HTERT RPE-1 (cell line): ENCODE results near the gene SMIM12.
"Not testable (repeated sequence)": the region's sequence is repeated elsewhere in the genome, so short reads cannot be mapped to it uniquely, and the experiment has no call there.

ENCODE experiments used
- in situ Hi-C: fragments of 300-500 bp; cut with MboI; formaldehyde crosslinking; loops from 4 replicates; pipeline ENCODE4 v1.14.3; 2020; ENCODE audit warnings: low sequenced_read_pairs

The SMIM12 gene

GRCh38 chr1:34845131-34845901, 14.2 kb downstream of the SMIM12 start:
- in situ Hi-C loops: no loop called here

GRCh38 chr1:34844252-34844634, 15.3 kb downstream of the SMIM12 start:
- in situ Hi-C loops: no loop called here

DNA sequence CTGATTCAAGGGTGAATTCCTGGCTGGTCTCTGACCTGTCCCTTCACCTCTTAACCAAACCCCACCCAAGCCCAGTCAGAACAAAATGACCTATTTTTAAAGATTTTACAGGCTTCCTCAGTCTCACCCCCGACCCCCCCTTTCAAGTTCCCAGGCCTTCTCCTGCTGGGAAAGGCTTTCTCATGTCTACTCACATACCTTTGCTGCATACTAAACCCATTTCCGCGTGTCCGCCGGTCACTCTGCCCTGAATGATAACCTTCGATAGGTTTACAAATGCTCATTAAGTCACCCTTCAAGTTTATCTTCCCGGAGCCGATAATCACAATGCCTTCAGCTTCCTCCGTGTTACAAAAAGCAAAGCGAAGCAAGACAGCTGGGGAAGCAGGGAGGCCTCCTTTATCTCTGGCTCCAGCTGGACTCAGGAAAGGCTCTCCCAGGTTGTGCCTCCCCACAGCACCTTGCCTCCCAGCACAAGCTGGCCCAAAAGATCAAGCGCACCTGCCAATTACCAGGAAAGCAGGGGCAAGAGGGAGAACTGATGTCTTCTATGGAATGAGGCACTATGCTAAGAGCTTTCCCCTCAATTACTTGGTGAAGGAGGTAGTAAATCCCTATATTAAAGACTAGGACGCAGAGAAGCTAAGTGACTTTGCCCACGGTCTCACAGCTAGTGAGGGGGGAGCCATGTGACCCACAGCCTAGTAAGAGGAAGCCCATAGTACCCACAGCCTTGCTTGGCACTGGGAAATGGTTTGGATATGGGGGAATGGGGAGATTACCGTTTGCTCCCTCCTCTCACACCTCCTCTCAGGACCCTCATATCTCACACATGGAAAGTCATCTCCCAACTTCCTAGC, 15.9 kb downstream of the SMIM12 start:
- in situ Hi-C loops: no loop called here

DNA sequence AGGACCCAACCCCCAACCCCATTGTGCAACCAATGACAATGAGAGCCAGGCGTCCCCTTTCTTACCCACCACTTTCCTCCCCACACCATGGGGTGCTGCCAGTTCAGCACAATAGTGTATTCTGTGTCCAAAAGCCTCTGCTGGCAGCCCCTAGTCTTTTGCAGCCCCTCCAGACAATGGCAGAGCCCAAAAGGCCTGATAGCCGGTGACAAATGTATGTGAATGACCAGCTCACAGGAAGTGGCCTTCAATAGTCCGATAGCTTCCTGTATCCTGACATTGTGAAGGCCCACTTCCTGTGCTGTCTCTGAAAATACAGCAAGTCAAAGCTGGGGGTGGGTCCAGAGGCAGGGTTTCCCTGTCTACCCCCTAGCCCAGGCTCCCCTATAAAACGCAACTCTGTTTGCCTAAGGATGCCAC, 16.6 kb downstream of the SMIM12 start:
- in situ Hi-C loops: no loop called here

DNA sequence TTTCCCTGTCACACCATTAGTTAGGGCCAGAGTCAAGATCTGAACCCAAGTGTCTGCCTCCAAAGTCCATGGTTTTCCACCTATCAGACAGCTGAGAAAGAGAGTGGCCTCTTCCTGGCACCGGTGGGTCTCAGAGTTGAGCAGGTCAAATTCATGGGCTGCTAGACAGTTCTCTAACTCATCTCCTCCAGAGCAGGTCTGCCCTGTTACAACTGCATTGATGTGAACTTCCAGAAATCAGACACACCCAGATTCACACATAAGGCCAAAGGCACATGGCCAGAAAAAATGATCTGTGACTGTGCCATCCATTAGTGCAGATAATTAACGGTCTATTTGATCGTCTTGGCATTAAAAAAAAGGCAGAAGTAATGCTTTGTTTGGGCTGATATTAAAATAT, 17.5 kb downstream of the SMIM12 start:
- in situ Hi-C loops: no loop called here

GRCh38 chr1:34840426-34840825, 19.1 kb downstream of the SMIM12 start:
- in situ Hi-C loops: no loop called here

DNA sequence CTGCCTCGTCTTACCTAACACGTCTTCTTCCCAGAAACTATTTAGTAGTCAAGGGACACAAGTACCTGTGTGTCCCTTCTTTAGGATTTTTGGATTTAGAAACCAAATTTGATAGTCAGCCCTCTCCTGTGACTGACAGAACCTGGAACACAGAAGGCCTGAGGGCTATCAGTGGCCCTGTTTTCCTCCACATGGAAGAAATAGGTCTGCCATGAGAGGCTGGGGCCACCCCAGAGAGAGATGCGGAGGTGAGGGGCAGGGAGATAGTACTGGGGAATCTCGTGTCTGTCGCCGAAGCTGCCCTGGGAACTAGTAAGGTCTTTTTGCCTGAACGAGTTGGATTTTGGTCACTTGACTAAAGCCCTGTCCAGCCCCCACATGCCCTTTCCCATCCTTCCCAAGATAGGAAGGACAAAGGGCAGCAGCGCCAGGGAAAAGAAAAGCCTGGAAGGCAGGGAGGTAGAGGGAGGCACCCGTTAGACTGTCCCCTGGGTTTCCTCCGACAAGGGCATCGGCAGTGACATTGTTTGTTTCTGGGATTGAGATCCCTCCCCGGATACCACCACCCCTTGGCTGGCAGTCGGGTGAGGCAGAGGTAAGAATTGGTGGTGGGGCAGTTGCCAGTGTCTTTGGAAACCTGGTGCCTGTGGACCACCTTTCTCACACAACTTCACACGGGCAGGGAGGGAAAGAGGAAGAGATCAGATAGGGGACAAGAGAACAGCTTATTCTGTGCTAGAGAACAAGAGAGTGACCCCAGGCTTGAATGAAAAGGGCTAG, 19.8 kb downstream of the SMIM12 start:
- in situ Hi-C loops: no loop called here

GRCh38 chr1:34833711-34834110, 25.8 kb downstream of the SMIM12 start:
- in situ Hi-C loops: no loop called here

- in situ Hi-C loops: no loop called here
Observed at GRCh38 chr1:34831721-34832246, 27.8 kb downstream of the SMIM12 start.

DNA sequence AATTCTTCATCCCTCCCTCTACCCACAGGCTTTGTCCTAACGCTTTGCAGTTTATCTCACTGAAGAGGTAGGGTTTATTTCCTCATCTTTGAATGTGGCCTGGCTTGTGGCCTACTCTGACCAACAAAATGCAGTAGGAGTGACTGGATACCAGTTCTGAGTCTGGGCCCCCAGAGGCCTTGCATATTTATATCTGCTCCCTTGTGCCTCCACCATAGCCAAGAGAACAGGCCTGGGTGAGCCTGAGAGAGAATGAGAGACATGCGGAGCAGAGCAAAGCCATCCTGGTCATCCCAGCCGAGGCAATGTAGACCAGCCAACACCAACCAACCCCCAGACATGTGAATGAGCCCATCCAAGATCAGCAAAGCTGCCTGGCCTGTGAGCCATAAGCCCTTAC, 30.3 kb downstream of the SMIM12 start:
- in situ Hi-C loops: no loop called here

- in situ Hi-C loops: no loop called here
Observed at GRCh38 chr1:34828611-34829010, 30.9 kb downstream of the SMIM12 start.

- in situ Hi-C loops: no loop called here
Observed at GRCh38 chr1:34827341-34827941, 32.1 kb downstream of the SMIM12 start.

GRCh38 chr1:34825455-34826091, 34.0 kb downstream of the SMIM12 start:
- in situ Hi-C loops: no loop called here

DNA sequence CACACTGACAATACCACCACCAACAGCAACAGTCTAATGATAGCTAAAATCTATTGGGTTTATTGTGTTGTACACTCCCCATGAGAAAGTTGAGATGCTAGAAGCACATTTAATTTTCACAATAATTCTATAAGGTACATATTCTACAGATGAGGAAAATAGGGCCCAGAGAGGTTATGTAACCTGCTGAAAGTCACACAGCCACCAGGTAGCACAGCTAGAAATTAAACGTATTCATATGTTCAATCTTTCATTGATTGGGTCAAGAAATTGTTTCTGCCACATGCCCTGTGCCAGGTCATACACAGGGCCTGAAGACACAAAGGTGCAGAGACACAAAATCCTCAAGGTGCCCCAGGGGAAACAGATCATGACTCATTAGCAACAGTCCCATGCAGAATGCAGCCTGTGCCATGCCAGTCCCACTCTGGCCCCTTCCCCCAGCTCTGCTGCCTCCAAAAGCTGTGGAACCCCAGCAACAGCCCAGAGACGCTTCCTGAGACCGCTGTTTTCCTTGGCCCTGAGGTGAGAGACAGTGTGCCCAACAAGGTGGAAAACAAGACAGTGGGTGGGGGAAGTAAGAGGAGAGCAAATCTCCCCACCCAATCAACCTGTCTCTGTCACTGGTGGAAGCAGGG, 34.6 kb downstream of the SMIM12 start:
- in situ Hi-C loops: no loop called here

- in situ Hi-C loops: no loop called here
Observed at GRCh38 chr1:34822202-34822601, 37.3 kb downstream of the SMIM12 start.

DNA sequence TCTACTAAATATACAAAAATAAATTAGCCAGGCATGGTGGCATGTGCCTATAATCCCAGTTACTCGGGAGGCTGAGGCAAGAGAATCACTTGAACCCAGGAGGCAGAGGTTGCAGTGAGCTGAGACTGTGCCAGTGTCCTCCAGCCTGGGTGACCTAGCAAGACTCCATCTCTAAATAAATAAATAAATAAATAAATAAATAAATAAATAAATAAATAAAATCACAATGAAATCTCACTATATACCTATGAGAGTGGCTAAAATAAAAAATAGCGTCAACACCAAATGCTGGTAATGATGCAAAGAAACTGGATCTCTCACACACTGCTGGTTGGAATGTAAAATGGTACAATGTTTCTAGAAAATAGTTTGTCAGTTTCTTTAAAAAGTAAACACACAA, 40.7 kb downstream of the SMIM12 start:
- in situ Hi-C loops: not testable (repeated sequence)

- in situ Hi-C loops: no loop called here
Observed at GRCh38 chr1:34816778-34817177, 42.8 kb downstream of the SMIM12 start.

DNA sequence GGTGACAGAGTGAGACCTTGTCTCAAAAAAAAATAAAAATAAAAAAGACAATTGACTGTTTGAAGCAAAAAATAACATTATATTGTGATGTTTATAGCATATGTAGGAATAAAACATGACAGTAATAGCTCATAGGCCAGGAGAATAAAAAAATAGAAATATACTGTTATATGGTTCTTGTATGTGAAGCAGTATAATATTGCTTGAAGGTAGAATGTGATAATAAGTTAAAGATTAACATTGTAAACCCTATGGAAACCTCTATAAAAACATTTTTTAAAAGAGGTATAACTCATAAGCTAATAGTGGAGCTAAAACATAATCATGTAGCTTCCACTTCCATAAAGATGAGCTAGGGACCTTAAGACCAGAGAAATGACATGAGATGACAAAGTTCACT, 43.2 kb downstream of the SMIM12 start:
- in situ Hi-C loops: no loop called here

DNA sequence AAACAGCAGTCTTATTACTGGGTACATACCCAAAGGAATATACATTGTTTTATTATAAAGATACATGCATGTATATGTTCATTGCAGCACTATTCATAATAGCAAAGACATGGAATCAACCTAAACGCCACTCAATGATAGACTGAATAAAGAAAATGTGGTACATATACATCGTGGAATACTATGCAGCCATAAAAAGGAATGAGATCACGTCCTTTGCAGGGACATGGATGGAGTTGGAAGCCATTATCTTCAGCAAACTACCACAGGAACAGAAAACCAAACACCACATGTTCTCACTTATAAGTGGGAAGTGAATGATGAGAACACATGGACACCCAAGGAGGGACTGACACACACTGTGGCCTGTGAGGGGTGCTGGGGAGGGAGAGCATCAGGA, 48.8 kb downstream of the SMIM12 start:
- in situ Hi-C loops: not testable (repeated sequence)
